Esophagus (tissue), 2 donors: ENCODE results near the gene TMEM156. TPM values are rescaled to one million over a fixed set of nuclear protein-coding genes. Genes with fewer than 3 reads are reported as not detected.

ENCODE experiments used
- H3K27ac ChIP-seq, 2 donors: one replicate each; pipeline ENCODE4 v1.5.1; 2013; ENCODE audit warnings: low read depth in 2 of 2, mild to moderate bottlenecking in 2 of 2, inconsistent platforms in 1 of 2, low read length in 1 of 2, moderate library complexity in 1 of 2
- H3K27me3 ChIP-seq, 2 donors: one replicate each; pipeline ENCODE4 v1.6.1; 2013; ENCODE audit warnings: low read length in 2 of 2, control low read depth in 1 of 2, mild to moderate bottlenecking in 1 of 2; ENCODE audit not compliant: insufficient read depth in 2 of 2, control insufficient read depth in 1 of 2
- H3K36me3 ChIP-seq, 2 donors: one replicate each; pipeline ENCODE4 v1.6.1; 2013; ENCODE audit warnings: low read length in 1 of 2; ENCODE audit not compliant: control insufficient read depth in 2 of 2, insufficient read depth in 2 of 2
- H3K4me1 ChIP-seq, 2 donors: one replicate each; pipeline ENCODE4 v1.6.1; 2013; ENCODE audit warnings: low read length in 1 of 2; ENCODE audit not compliant: control insufficient read depth in 2 of 2, insufficient read depth in 2 of 2
- H3K4me3 ChIP-seq, 2 donors: one replicate each; pipeline ENCODE4 v1.5.1; 2013; ENCODE audit warnings: low read length in 2 of 2, mild to moderate bottlenecking in 2 of 2, low read depth in 1 of 2, moderate library complexity in 1 of 2
- H3K9me3 ChIP-seq, 2 donors: one replicate each; pipeline ENCODE4 v1.6.1; 2013; ENCODE audit warnings: mild to moderate bottlenecking in 2 of 2, low read depth in 1 of 2, low read length in 1 of 2, moderate library complexity in 1 of 2; ENCODE audit not compliant: control insufficient read depth in 2 of 2, insufficient read depth in 1 of 2
- WGBS, 2 donors: extraction: QIAGEN DNeasy Blood & Tissue Kit; methylation state at CpG; one replicate each; pipeline ENCODE4 v1.1.7; 2013; 5-methylcytosine and 5-hydroxymethylcytosine counted together
- polyA plus RNA-seq, 2 donors: library from polyadenylated mRNA; stranded (reverse); fragments of 200-250 nt; gene quantifications; one replicate each; pipeline ENCODE4 v1.2.3, GENCODE V29; 2013
- donor health status: healthy with polysubstance abuse.
- donor health status: Bipolar disorder and iron deficiency.

Gene TMEM156
- polyA plus RNA-seq, 2 donors, result 0.25 to 0.81 TPM

DNA sequence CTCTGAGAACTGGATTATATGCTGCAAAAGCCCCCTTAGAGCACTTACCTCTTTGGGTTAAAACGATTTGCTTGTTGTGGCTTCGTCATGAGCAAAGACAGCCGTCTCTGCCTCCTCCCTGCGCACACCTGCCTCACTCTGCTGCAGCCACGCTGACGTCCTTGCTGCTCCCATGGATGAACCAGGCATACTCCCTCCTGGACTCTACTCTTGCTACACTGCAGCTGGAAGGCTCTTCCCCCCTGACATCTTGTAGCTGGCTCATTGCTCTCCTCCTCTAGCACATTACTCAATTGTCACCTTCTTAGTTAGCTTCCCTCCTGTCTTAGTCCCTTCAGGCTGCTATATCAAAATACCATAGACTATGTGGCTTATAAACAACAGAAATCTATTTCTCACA, 105.3 kb downstream of the TMEM156 start:
- WGBS, 2 donors, result 85 to 86% methylated on average over 6 of the region's 6 CpGs
- H3K4me3 ChIP-seq, result no peak overlapping the region
- H3K36me3 ChIP-seq, result peaks cover 7 to 19% of the 10 kb centered on the region in 2 donors
- H3K27ac ChIP-seq, result peak overlapping the region in 1 of 2 donors; percentile 6
- no peaks in the 10 kb centered on the region for H3K9me3 ChIP-seq
- H3K27me3 ChIP-seq, result no peaks in the 10 kb centered on the region
- no peaks in the 10 kb centered on the region for H3K4me1 ChIP-seq

GRCh38 chr4:38925492-38926413, 106.5 kb downstream of the TMEM156 start:
- Histone ChIP-seq H3K4me3 (no peak overlapping the region), H3K27ac (no peak overlapping the region)

DNA sequence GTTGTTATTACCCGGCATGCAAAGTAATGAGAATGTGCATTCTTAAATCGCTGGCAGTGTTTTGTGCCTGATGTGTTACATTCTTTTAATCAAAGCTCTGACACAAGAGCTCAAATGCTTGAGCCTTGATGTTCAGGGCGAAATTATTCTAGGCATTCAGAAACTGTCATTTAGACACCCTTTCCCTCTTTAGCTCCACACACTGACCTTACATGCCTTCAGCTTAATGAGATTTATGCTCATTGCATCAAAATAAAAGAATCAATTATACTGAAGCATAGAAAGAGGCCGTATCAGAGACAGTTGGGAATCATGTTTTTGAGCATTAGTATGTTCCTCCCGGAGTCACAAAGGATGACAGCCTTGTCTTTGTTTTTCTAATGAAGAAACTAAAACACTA, 107.9 kb downstream of the TMEM156 start:
- Histone ChIP-seq H3K27ac (no peak overlapping the region), H3K36me3 (peaks cover 7 to 21% of the 10 kb centered on the region in 2 donors), H3K4me1 (no peaks in the 10 kb centered on the region), H3K9me3 (no peaks in the 10 kb centered on the region), H3K27me3 (no peaks in the 10 kb centered on the region), H3K4me3 (no peak overlapping the region)
- WGBS, 2 donors, result 78 to 81% methylated on average over 5 of the region's 5 CpGs

More at GRCh38 chr4:38925492-38926413, 106.5 kb downstream of the TMEM156 start:
- 53 to 63% methylated on average over 3 of the region's 3 CpGs for WGBS, 2 donors
- Histone ChIP-seq H3K9me3 (no peaks in the 10 kb centered on the region), H3K4me1 (no peaks in the 10 kb centered on the region), H3K36me3 (peaks cover 7 to 20% of the 10 kb centered on the region in 2 donors), H3K27me3 (no peaks in the 10 kb centered on the region)

- no peaks in the 10 kb centered on the region for H3K27me3 ChIP-seq
- H3K36me3 ChIP-seq, result peaks cover 7 to 20% of the 10 kb centered on the region in 2 donors
- 62 to 79% methylated on average over 2 of the region's 2 CpGs for WGBS, 2 donors
- no peak overlapping the region for H3K27ac ChIP-seq
- no peaks in the 10 kb centered on the region for H3K4me1 ChIP-seq
- H3K9me3 ChIP-seq, result no peaks in the 10 kb centered on the region
- H3K4me3 ChIP-seq, result no peak overlapping the region
These were observed 108.5 kb downstream of the TMEM156 start for GRCh38 chr4:38923746-38924145.

DNA sequence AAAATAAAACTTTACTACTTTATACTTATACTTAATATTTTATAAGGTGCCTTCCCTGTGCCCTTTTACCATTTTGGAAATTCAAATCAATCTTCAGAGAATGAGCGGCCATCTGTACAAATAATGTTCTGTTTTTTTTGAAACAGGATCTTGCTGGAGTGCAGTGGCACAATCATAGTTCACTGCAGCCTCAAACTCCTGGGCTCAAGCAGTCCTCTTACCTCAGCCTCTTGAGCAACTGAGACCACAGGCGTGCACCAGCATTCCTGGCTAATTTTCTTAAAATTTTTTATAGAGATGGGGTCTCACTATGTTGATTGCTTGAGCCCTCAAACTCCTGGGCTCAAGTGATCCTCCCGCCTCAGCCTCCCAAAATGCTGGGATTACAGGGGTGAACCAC, 111.1 kb downstream of the TMEM156 start:
- no peak overlapping the region for H3K4me3 ChIP-seq
- H3K36me3 ChIP-seq, result peaks cover 0 to 16% of the 10 kb centered on the region in 2 donors
- no peak overlapping the region for H3K27ac ChIP-seq
- no peaks in the 10 kb centered on the region for H3K27me3 ChIP-seq
- H3K4me1 ChIP-seq, result no peaks in the 10 kb centered on the region
- H3K9me3 ChIP-seq, result no peaks in the 10 kb centered on the region
- WGBS, 2 donors, result 91 to 93% methylated on average over 3 of the region's 3 CpGs

DNA sequence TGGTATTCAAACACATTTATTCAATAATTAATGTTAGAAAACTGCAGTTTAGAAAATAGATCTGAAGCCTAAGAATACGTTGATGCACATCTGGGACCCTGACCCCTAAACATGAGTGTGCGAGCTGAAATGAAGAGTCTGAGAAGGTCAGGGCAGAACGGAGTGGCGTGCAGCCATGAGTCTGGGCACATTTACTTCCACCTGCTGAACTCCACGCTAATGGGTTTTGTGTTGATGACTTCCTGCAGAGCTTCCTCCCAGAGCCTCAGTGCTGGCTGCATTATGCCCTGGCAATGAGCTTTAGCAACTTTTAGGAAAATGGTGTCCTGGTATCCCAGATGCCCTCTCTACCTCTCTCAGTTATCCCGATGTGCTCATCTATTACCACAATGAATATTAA, 111.5 kb downstream of the TMEM156 start:
- H3K36me3 ChIP-seq, result peaks cover 4 to 16% of the 10 kb centered on the region in 2 donors
- WGBS, 2 donors, result 76 to 80% methylated on average over 6 of the region's 6 CpGs
- H3K4me3 ChIP-seq, result no peak overlapping the region
- no peak overlapping the region for H3K27ac ChIP-seq
- H3K9me3 ChIP-seq, result no peaks in the 10 kb centered on the region
- no peaks in the 10 kb centered on the region for H3K27me3 ChIP-seq
- no peaks in the 10 kb centered on the region for H3K4me1 ChIP-seq

DNA sequence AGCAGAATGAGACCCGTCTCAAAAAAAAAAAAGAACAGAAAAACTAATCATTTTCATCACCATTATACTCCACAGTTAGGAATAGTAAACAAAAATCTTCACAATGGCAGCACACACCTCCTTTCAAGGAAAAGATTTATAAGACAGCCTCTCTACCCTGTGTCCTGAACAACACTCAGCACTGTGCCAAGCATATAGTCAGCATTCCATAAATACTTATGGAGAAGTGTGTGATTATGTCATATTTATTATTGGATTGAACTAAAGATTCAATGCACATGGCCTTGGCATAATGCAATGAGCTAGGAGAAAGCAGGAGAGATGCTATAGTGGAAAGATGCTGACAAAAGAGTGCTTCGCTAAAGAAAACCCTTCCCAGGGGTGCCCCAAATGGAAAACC, 112.0 kb downstream of the TMEM156 start:
- Histone ChIP-seq H3K9me3 (no peaks in the 10 kb centered on the region), H3K27me3 (no peaks in the 10 kb centered on the region), H3K36me3 (peaks cover 4 to 16% of the 10 kb centered on the region in 2 donors), H3K27ac (no peak overlapping the region), H3K4me1 (no peaks in the 10 kb centered on the region), H3K4me3 (no peak overlapping the region)
- 89 to 94% methylated on average over 2 of the region's 2 CpGs for WGBS, 2 donors

DNA sequence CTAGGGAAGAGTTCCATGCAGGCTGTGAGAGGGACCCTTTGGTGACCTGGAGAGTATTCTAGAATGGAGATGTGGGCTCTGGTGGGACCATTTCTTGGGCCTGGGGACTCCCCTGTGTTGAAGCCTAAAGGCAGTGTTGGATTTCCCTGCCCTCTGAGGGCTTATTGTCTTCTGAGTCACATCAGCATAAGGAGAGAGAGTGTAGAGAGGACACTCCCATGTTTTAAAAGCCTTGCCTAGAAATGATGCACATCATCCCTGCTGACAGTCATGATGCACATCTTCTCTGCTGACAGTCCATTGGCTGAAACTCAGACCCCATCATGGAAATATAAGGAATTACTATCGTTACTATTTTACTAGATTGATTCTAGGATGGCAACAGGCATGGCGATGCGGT, 112.7 kb downstream of the TMEM156 start:
- Histone ChIP-seq H3K9me3 (no peaks in the 10 kb centered on the region), H3K27me3 (no peaks in the 10 kb centered on the region)
- 89 to 96% methylated on average over 3 of the region's 3 CpGs for WGBS, 2 donors

DNA sequence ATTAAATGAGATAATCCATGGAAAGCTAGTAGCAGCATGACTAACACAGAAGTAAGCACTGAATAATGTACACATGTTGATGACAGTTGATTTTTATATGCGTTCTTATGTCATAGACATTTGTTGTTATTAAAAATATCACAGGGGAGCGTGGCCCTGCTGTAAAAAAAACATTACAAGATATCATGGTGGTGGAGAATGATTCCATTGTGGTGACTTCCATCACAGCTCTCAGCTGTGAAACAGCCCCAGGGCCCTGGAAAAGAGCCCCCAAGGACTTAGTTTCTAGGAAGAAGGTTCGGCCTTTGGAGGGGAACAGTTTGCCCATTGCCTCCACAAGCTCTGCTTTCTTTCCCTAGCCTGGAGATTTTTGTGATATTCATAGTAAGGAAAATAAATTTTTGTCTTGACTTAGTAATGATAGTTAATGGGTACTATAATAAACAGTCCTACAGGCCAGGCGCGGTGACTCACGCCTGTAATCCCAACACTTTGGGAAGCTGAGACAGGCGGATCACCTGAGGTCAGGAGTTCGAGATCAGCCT, 114.7 kb downstream of the TMEM156 start:
- Histone ChIP-seq H3K27ac (no peak overlapping the region), H3K4me1 (no peaks in the 10 kb centered on the region), H3K9me3 (no peaks in the 10 kb centered on the region), H3K27me3 (no peaks in the 10 kb centered on the region), H3K4me3 (no peak overlapping the region), H3K36me3 (peaks cover 8 to 10% of the 10 kb centered on the region in 2 donors)
- 87 to 91% methylated on average over 8 of the region's 8 CpGs for WGBS, 2 donors

More for the DNA sequence above, 112.7 kb downstream of the TMEM156 start:
- Histone ChIP-seq H3K4me3 (no peak overlapping the region), H3K4me1 (no peaks in the 10 kb centered on the region), H3K27ac (no peak overlapping the region), H3K36me3 (peaks cover 8 to 14% of the 10 kb centered on the region in 2 donors)
